Activated CD8-positive, alpha-beta memory T cell treated with anti-CD3 and anti-CD28 coated beads, Interleukin-2, amount 50 U/mL, for 48 hours (primary cell): ENCODE results near the gene TEX35.
"Not testable (repeated sequence)": the region's sequence is repeated elsewhere in the genome, so short reads cannot be mapped to it uniquely, and the experiment has no call there.

ENCODE experiments used
- DNase-seq: peaks from one replicate; pipeline ENCODE4 v3.0.0-alpha.2; 2020

TEX35 gene

DNA sequence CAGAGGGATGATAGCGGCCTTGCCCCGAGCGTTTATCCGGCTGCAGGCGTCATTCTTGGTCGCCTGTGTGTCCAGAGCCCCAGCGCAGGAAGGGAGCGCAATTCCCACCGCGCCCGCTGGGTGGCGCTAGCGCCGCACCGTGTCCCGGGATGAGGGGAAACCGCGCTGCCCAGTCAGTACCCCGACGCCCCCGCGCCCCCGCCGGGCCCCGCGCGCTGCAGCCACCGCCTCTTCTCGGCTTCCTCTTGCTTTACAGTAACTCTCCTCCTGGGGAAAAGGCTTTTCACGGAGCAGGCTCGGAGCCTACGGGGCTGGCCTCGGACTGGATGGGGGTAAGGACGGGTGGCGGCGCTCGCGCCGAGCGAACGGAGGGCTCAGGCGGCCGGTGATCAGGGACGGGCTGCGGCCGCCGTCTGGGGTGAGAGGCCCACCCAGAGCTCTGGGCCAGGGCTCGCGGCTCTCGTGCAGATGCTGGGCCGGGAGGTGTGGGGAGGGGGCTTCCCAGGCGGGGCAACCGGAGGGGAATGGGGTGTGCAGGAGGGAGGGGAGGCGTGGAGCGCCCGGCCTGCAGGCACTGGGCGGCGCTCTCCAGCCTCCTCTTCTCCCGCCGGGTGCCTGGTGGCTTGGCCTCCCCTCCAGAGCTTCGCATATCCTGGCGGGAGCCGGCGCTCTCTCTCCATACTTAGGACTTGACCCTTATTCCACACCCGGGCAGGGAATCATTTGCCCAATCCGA, 29.8 kb downstream of the TEX35 start:
- peak; percentile 99 for DNase-seq

DNA sequence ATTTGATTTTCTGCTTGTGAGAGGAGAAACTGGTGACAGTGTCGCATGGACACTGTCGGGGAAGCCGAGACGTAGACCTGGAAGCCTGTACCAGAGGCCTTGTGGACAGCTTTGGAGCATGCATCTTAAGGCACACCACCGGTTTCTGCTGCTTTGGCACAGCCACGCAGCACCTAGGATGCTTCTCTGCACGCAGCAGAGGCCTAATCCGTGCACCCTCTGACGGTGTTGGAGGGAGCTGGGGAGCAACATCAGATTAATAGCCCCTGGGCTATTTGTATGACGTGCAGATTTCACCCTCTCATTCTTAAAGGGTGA, 30.3 kb downstream of the TEX35 start:
- DNase-seq: peak; percentile 56

DNA sequence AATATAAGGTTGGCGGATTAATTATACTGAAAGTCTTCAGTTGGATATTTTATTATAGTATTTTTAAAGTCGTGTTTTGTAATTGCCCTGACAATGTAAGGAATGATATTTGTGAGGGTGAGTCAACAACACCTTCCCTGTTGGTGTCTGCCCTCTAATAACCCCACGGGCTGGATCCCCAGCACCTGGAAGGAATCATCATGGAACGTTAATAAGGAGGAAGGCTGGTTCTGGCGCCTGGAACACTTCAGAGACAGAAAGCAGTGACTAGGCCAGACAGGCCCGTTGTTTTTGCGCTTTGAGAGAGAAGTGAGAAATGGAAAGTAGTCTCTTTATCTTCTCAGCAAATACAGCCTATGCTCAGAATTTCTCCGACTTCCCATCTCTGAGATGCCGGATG, 31.6 kb downstream of the TEX35 start:
- no peak for DNase-seq

DNA sequence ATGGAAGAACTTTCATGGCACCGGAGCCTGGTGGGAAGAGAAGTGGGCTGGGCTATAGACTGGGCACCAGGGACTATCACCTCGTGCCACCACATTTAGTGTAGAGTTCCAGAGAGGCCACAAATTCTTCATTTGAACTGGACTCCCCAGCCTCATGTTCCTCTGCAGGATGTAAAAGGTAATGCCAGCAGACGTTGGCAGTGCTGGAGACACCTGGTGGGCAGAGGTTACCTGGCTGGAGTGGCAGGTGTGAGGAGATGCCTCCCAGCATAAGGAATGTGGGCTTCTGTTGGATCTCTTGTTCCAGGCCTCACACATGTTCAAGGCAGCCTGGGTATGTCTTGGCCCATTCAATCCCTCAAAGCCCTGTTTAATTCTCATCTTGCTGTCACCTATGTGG, 35.2 kb downstream of the TEX35 start:
- no peak for DNase-seq

DNA sequence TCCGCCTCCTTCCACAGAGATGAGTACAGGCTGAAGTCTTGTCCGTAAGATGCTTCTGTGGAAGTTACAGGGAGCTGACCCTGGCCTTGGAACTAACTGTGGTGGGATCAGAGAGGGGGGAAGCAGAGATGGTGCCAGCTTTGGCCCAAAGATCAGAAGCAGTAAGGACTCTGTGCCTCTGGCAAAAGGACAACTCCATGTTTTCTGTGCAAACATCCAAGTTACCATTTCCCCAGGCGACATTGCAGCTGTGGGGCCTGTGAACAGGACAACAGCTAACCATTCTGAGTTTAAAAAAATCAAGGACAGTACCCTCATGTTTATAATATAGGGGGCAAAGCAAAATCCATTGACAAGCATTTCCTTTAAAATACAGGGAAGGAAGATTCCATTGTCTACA, 38.4 kb downstream of the TEX35 start:
- no peak for DNase-seq

DNA sequence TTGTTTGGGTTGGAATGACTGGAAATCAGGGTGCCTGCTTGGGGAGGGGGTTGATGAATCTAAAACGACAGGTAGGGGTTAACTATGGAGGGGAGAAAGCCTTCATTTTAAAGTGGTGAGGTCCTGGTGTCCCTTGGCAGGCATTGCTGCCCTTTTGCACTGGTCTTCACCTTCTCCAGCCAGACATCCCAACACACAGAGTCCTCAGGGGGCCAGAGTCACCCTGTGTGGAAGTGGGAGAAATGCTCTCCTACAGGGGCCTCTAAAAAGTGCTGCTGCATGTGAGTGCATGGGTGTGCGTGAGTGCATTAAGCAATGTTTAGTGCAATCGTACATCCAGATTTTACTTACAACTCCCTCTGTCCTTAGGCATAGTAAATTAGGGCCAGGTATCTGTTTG, 39.0 kb downstream of the TEX35 start:
- no peak for DNase-seq

DNA sequence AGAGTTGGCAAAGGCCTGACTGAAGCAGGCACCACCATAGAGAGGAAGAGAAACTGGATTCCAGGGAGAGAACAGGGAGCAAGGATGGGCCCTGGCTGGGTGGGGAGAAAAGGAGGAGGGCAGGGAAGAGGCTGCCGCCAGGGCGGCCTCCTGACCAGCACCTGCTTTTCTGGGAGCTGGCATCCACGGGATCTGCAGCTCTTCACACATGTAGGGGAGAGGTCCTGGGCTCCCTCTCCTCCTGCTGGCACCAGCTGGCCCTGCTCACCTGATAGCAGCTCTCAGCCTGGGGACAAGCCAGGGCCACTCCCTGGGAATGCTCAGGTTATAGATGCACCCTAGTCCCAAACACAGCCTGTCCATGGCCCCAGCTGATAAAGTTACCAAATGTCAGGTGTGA, 39.9 kb downstream of the TEX35 start:
- peak; percentile 7 for DNase-seq

DNA sequence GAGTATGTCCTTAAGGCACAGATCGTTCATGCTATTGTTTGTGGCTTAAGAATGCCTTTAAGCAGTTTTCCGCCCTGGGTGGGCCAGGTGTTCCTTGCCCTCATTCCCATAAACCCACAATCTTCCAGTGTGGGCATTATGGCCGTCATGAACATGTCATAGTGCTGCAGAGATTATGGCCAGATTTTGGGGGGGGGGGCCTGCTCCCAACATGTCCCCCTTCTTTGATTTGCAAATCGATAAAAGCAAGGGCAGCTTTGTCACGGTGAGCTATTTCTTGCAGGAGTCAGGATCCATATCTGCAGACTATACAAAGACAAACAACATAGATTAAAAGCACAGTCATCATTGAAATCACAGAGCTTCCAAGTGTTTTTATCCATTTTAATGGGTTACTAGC, 41.4 kb downstream of the TEX35 start:
- not testable (repeated sequence) for DNase-seq

DNA sequence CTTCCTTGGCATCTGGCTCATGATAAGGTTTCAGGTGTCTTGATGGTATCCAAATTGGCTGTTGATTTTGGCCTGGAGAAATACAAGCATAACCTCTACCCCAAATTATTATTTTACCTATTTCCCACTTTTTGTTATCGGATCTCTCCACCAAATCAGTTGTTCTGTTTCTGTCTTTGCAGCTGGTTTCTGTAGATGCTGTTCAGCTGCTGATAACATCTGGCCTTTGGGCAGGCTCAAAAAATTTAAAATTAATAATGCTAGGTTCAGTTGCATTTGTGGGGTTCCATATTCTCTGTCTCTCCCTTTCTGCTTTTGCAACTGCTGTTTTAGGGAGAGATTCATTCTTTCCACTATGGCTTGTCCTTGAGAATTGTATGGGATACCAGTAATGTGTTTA, 42.7 kb downstream of the TEX35 start:
- not testable (repeated sequence) for DNase-seq

DNA sequence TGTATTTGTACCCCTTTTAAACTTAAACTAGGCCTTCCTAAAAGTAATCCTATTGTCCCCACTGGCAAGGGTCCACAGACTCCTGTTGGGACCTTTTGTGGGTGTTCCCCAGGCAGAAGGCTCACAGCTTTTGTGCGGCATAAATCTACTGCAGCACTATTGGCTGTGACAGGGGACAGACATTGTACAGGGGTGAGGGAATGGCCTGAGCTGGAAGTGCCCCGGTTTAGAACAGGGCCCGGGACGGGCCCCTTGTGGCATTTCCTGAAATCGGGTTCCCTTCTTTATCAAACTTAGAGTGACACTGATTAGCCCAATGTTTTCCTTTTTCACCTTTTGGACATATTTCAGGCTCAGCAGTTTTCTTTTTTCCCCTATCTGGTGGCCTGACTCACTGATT, 45.9 kb downstream of the TEX35 start:
- not testable (repeated sequence) for DNase-seq

DNA sequence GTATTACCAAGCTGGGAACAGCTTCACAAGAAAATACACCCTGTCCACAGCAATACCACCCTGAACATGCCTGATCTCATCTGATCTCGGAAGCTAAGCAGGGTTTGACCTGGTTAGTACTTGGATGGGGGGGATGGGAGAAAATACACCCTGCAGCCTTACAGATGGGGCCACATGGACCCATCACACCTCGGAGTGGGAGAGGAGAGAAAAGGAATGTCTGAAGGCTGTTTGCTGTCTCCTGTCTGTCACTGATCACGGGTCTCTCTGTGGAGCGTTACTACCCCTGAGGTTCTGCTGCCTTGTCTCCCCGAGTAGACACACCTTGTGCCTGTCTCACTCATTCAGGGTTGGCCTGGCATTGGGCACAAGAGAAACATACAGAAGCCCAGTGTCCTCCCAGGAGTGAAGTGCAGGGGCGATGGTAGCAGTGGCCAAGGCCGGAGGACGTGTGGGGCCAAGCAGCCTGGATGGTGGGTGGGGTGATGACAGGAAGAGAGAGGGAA, 48.0 kb downstream of the TEX35 start:
- DNase-seq: no peak

DNA sequence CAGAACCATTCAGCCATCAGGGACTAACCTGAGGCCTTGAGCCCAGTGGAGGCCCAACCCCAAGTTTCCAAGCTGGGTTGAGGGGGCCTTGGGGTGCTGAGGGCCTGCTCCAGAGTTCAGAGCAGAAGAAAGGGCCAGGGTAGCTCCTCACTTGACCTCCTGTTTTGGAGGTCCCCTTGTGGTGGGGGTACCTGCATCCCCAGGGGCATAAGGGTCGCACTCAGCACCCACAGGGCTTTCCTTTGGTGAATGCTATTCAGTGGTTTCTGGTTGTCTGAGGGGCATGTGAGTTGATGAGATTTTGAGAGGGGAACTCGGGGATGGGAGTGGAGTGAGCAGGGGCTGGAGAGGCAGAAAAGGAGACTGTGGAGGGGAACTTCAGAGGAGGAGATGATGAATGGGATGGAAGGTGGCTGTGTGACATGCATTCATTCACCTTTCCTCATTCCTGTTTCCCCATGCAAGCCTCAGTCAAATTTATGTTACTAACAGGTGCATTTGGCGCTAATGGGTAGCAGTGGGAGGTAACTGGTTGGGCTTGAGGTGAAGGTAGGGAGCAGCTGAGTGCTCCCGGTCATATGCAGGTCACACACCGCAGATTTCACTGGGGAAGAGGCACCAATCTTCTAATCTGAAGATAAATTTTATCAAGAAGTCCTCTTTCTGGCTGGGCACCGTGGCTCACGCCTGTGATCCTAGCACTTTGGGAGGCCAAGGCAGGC, 50.4 kb downstream of the TEX35 start:
- peak; percentile 10 for DNase-seq

DNA sequence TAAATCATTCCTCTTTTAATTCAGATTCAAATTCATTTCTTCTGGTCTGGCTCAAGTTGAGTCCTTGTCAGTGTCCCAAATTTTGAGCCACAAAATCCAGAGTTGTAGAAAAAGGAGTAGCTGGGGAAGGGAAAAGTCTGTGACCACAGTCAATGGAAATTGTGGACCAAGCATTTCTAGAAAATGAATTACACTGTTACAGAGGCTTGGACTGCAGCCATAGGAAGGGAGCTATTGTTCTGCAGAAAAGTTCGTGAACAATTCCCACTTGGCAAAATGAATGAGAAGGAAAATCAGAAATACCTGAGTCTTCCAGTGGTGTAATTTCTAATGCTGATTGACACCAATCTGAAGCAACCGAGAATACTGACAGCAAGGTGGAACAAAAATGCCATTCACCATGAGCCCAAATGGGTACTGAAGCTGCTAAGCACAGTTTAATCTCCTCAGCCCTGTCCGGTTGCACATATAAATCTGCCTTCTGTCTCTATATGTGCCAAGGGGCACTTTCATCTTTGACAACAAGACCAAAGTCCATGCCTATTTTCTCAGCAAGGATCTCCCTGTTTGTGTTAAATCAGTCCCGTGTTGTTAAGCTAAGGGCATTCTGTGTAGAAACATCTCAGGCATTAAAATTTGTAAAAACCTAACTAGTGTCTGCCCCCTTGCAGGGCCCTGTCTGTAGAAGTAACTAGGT, 51.3 kb downstream of the TEX35 start:
- no peak for DNase-seq

DNA sequence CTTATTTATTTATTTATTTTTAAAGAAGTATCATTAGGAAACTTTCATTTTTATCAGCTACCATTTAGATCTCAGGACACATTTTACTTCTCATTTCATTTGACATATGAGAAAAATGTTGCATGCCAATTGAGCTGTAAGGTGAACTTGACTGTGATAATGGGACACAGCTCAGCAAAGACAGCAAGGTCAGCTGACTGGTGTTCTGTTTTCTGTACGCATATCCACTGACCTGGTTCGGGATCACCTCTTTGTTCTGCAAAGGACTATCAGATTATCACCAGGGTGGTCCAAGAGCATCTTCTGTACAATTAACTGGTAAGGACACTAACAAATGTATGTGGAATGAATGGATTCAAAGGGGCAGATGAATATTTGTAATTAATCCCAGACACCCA, 51.9 kb downstream of the TEX35 start:
- DNase-seq: no peak

DNA sequence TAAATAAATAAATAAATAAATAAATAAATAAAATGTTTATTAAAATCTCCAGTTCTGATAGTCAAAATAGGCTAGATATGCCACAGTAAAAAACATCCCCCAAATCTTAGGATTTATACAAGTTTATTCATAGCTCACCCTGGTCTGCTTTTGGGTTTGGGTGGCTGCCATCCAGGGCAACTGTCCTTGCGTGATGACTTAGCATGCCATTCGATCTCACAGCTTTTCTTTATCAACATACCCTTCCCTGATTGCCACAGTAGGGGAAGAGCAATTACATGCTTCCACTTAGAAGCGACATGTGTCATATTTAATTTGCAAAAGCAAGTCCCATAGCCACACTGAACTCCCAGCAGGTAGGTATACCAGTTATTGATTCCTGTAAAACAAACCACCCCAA, 52.7 kb downstream of the TEX35 start:
- DNase-seq: no peak

DNA sequence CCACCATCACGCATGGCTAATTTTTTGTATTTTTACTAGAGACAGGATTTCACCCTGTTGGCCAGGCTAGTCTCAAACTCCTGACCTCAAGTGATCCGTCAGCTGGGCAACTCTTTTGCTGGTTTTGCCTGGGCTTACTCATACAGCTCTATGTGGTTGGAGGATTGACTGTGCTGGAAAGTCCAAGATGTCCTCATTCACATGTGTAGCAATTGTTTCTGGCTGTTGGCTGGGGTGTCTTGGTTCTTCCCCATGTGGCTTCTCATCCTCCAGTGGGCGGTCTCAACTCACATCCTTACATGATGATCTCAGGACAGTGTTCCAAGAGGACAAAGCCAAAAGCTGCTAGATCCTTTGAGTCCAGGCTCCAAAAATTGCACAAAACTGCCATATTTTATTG, 53.3 kb downstream of the TEX35 start:
- peak; percentile 40 for DNase-seq

DNA sequence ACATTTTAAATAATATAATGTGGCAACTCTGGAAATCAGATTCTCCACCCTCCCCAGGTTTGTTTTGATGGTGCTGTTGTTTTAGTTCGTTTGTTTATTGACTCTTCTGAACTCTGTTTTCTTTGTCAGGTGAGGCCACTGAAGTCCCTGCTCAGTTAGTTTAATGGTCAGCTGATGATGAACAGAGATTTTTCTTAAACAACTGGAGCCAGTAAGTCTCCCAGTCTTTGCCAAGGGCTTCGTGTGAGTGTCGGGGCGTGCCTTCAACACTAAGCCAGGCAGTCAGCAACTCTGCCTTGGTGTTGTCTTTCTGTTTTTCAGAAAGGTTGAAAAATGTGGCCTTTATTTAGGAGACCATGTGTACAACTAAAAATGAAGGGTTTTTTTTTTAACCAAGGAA, 58.9 kb downstream of the TEX35 start:
- no peak for DNase-seq
